PFSK-1 (cell line): Measurements from ENCODE around the gene KASH5.

Source experiments
- FOXP2 ChIP-seq: optimal IDR thresholded peaks from 2 replicates; pipeline ENCODE3; 2011; ENCODE audit warnings: borderline replicate concordance, control low read depth, inconsistent platforms; ENCODE audit not compliant: insufficient read depth; ENCODE audit errors: extremely low read length, extremely low read depth
- POLR2AphosphoS5 ChIP-seq: IDR thresholded peaks from 2 replicates; pipeline ENCODE4 v1.6.1; 2012; ENCODE audit warnings: low read depth, mild to moderate bottlenecking, control low read depth, low read length, moderate library complexity
- REST ChIP-seq, 2 experiments: IDR thresholded peaks; 2 replicates each; pipeline versions ENCODE4 v1.6.1 to v1.8.0; 2011 to 2012; ENCODE audit warnings: low read depth in 2 of 2, low read length in 2 of 2, control low read depth in 1 of 2, inconsistent platforms in 1 of 2, mild to moderate bottlenecking in 1 of 2, moderate library complexity in 1 of 2; ENCODE audit not compliant: insufficient read depth in 1 of 2
- SIN3A ChIP-seq: IDR thresholded peaks from 2 replicates; pipeline ENCODE4 v1.6.1; 2012; ENCODE audit warnings: mild to moderate bottlenecking, low read length, moderate library complexity, borderline replicate concordance; ENCODE audit not compliant: insufficient read depth
- TAF1 ChIP-seq: IDR thresholded peaks from 2 replicates; pipeline ENCODE4 v1.6.1; 2012; ENCODE audit warnings: low read length, control low read depth, borderline replicate concordance; ENCODE audit not compliant: insufficient read depth

KASH5 gene

GRCh38 chr19:49347191-49347590 lies 40.9 kb upstream of the KASH5 start:
- TF ChIP-seq TAF1, result no peak
- no peak for TF ChIP-seq REST (IDR thresholded peaks at IDR 0.05; ENCODE audit: insufficient read depth in 1 of 2, low read depth in 2 of 2, low read length in 2 of 2)
- TF ChIP-seq POLR2AphosphoS5, result no peak
- TF ChIP-seq SIN3A, result no peak
- no peak for TF ChIP-seq FOXP2

GRCh38 chr19:49347835-49348234 lies 40.2 kb upstream of the KASH5 start:
- TF ChIP-seq TAF1 (no peak), FOXP2 (no peak), POLR2AphosphoS5 (no peak), REST (IDR thresholded peaks at IDR 0.05; ENCODE audit: insufficient read depth in 1 of 2, low read depth in 2 of 2, low read length in 2 of 2) (no peak), SIN3A (no peak)

GRCh38 chr19:49348305-49349189 lies 39.5 kb upstream of the KASH5 start:
- TF ChIP-seq FOXP2, result no peak
- TF ChIP-seq POLR2AphosphoS5, result no peak
- TF ChIP-seq TAF1, result no peak
- TF ChIP-seq REST (IDR thresholded peaks at IDR 0.05; ENCODE audit: insufficient read depth in 1 of 2, low read depth in 2 of 2, low read length in 2 of 2), result no peak
- TF ChIP-seq SIN3A, result no peak

- TF ChIP-seq FOXP2 (no peak), POLR2AphosphoS5 (no peak), SIN3A (no peak), REST (IDR thresholded peaks at IDR 0.05; ENCODE audit: insufficient read depth in 1 of 2, low read depth in 2 of 2, low read length in 2 of 2) (no peak)
Observed at GRCh38 chr19:49349567-49349966, 38.5 kb upstream of the KASH5 start.
